Colonic mucosa (tissue), 4 donors: ENCODE measurements around the gene ARHGEF12. TPM values are rescaled to one million over a fixed set of nuclear protein-coding genes. Genes with fewer than 3 reads are reported as not detected.

ENCODE experiments used
- DNase-seq: peaks from one replicate; pipeline ENCODE4 v3.0.0-alpha.2; 2020
- H3K27ac ChIP-seq: fragments of 200-600 bp; one replicate; pipeline ENCODE4 v1.8.0; 2021
- H3K27me3 ChIP-seq: fragments of 200-600 bp; one replicate; pipeline ENCODE4 v1.8.0; 2021
- H3K36me3 ChIP-seq: fragments of 200-600 bp; one replicate; pipeline ENCODE4 v1.8.0; 2021
- H3K4me1 ChIP-seq: fragments of 200-600 bp; one replicate; pipeline ENCODE4 v1.8.0; 2021; ENCODE audit warnings: mild to moderate bottlenecking
- H3K4me3 ChIP-seq: fragments of 200-600 bp; one replicate; pipeline ENCODE4 v1.8.0; 2021
- H3K9ac ChIP-seq, 2 donors: one replicate each; pipeline ENCODE4 v1.7.0; 2013; ENCODE audit warnings: control low read depth in 2 of 2, low read depth in 2 of 2, low read length in 2 of 2
- H3K9me3 ChIP-seq: fragments of 200-600 bp; one replicate; pipeline ENCODE4 v1.8.0; 2021
- CTCF ChIP-seq: fragments of 200-600 bp; IDR thresholded peaks from one replicate; pipeline ENCODE4 v1.8.0; 2022; ENCODE audit warnings: antibody characterized with exemption, mild to moderate bottlenecking
- intact Hi-C: fragments of 100-400 bp; cut with DNase I; formaldehyde crosslinking; loops from one replicate; pipeline ENCODE4 v1.14.1; 2022
- total RNA-seq, 2 donors: library from RNA; stranded (reverse); fragmentation: NEBNext Ultra II Directional in 1 of 2; extraction: Animal tissue kit (Norgen Biotek cat#: 25700) in 1 of 2; gene quantifications; one replicate each; pipeline ENCODE4 v1.2.1, GENCODE V29; 2021
- donor health status: healthy.
- donor health status: DM: no; HTN: no; CAD: no.
- donor health status: DM: no; HTN: no; CAD: no.

The ARHGEF12 gene
- total RNA-seq, 2 donors from 2014 or later, result 66.7 to 103 TPM

GRCh38 chr11:120354068-120354467, 17.9 kb downstream of the ARHGEF12 start:
- peaks cover 4% of the 10 kb centered on the region for H3K4me1 ChIP-seq
- no peaks in the 10 kb centered on the region for H3K27me3 ChIP-seq
- no peak for TF ChIP-seq CTCF
- intact Hi-C loops, result no loop called here
- no peak for DNase-seq
- no peaks in the 10 kb centered on the region for H3K36me3 ChIP-seq
- no peak overlapping the region for H3K9ac ChIP-seq
- no peak overlapping the region for H3K27ac ChIP-seq
- H3K9me3 ChIP-seq, result no peaks in the 10 kb centered on the region
- no peak overlapping the region for H3K4me3 ChIP-seq

GRCh38 chr11:120354779-120355178, 18.6 kb downstream of the ARHGEF12 start:
- Histone ChIP-seq H3K4me3 (no peak overlapping the region), H3K36me3 (no peaks in the 10 kb centered on the region), H3K27me3 (no peaks in the 10 kb centered on the region), H3K27ac (no peak overlapping the region), H3K4me1 (peaks cover 4% of the 10 kb centered on the region), H3K9me3 (no peaks in the 10 kb centered on the region), H3K9ac (no peak overlapping the region)
- intact Hi-C loops, result no loop called here
- TF ChIP-seq CTCF, result no peak
- DNase-seq, result no peak

GRCh38 chr11:120357620-120358019, 21.4 kb downstream of the ARHGEF12 start:
- intact Hi-C loops, result no loop called here

GRCh38 chr11:120358729-120359128, 22.5 kb downstream of the ARHGEF12 start:
- Histone ChIP-seq H3K4me1 (no peaks in the 10 kb centered on the region), H3K27ac (no peak overlapping the region), H3K4me3 (no peak overlapping the region), H3K36me3 (no peaks in the 10 kb centered on the region), H3K27me3 (no peaks in the 10 kb centered on the region), H3K9ac (no peak overlapping the region), H3K9me3 (no peaks in the 10 kb centered on the region)
- TF ChIP-seq CTCF, result no peak
- no peak for DNase-seq
- intact Hi-C loops, result no loop called here

More at GRCh38 chr11:120357620-120358019, 21.4 kb downstream of the ARHGEF12 start:
- no peak overlapping the region for H3K27ac ChIP-seq
- no peaks in the 10 kb centered on the region for H3K36me3 ChIP-seq
- H3K4me1 ChIP-seq, result no peaks in the 10 kb centered on the region
- no peak for DNase-seq
- no peaks in the 10 kb centered on the region for H3K27me3 ChIP-seq
- TF ChIP-seq CTCF, result no peak
- H3K9me3 ChIP-seq, result no peaks in the 10 kb centered on the region
- no peak overlapping the region for H3K4me3 ChIP-seq
- H3K9ac ChIP-seq, result no peak overlapping the region

- Histone ChIP-seq H3K9ac (no peak overlapping the region), H3K27ac (no peak overlapping the region), H3K27me3 (no peaks in the 10 kb centered on the region), H3K4me3 (no peak overlapping the region), H3K9me3 (no peaks in the 10 kb centered on the region), H3K36me3 (no peaks in the 10 kb centered on the region), H3K4me1 (no peaks in the 10 kb centered on the region)
- DNase-seq, result no peak
- intact Hi-C loops, result no loop called here
- TF ChIP-seq CTCF, result no peak
Observed at GRCh38 chr11:120363436-120363835, 27.2 kb downstream of the ARHGEF12 start.

GRCh38 chr11:120365512-120365911, 29.3 kb downstream of the ARHGEF12 start:
- Histone ChIP-seq H3K9ac (no peak overlapping the region), H3K4me3 (no peak overlapping the region), H3K9me3 (no peaks in the 10 kb centered on the region), H3K36me3 (no peaks in the 10 kb centered on the region), H3K27ac (no peak overlapping the region), H3K4me1 (no peaks in the 10 kb centered on the region), H3K27me3 (no peaks in the 10 kb centered on the region)
- intact Hi-C loops, result no loop called here
- no peak for DNase-seq
- TF ChIP-seq CTCF, result no peak
